HG03575 (cell line): ENCODE results near the gene LRRC72.
"Not testable (repeated sequence)": the region's sequence is repeated elsewhere in the genome, so short reads cannot be mapped to it uniquely, and the experiment has no call there.

Source experiments
- ATAC-seq: cut with Tn5 transposase; IDR thresholded peaks from one replicate; pipeline ENCODE4 v1.9.1; 2021; ENCODE audit not compliant: unreplicated experiment, insufficient number of reproducible peaks, low FRiP score; ENCODE audit errors: extremely low read depth

LRRC72 gene

DNA sequence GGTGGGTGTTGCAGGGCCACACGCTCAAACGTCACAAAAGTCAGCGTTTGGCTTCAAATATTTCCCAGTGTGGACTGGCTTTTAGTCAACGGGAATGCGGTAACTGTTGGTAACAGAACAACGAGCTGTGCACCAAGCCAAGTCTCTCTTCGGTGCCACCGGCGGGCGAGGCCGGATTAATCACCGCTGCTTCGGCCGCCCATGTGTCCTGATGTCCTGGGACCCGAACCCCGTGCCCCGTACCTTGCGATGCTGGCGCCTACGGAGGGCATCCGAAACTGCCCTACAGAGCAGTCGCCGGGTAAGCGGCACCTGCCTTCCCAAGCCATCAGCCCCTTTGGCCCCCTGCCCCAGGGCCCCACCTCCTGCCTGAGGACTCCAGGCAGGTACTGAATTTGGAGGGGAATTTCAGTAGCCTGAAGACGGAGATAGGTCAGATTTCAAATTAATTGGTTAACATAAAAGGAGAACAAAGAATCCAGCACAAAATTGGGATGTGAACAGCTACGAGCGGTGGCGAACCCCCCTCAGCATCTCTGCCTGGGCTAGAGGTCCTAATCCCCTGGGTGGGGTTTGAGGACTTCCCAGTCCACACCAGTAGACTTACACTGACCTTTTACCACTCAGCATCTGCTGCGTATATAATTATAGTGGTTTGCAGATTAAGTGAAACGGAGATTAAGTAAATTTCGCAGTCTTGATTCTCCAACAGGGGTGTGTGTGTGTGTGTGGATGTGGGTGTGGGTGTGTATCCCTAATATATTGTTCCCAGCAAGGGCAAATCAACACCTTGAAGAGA, at the start of gene LRRC72:
Gene LRRC72 (plus strand): TSS at position 84 of the 799 bp plus-strand sequence. CDS start 128 bp downstream, at position 212.
- ATAC-seq = no peak

DNA sequence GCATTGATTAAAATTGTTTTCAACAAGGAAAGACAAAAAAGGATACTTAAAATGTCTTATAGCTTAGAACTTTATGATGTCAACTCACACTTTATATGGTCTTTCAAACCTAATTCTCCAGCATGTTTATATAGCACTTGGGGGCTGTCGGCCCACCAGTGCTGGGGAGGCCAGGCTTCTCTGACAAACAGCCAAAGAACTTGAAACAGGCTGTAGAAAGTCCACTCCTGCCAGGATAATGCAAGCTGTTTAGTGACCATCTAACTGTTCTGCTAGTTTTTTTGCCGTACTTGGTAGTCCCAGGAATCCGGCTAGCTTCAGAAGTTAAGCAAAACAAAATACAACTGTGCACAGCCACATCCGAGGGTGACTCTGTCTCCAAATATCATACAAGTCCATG, 47.5 kb upstream of the LRRC72 start:
- ATAC-seq = no peak

DNA sequence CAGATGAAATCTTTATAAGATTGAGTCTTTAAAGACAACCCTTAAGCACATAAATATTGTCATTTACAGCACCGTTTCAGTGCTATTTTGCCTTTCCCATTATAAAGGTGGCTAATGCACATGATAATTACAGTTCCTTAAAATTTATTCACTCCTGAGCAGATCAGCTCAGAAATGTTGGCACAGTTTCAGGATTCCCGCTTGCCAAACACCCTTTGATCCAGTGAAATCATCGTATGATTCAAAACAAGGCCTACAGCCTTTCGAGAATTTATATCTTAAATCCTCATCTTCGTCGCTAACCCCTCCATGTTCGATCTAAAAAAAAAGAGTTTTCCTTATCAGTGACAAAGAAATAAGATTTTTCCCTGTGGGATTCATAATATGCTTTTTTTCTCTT, 47.0 kb upstream of the LRRC72 start:
- no peak for ATAC-seq

DNA sequence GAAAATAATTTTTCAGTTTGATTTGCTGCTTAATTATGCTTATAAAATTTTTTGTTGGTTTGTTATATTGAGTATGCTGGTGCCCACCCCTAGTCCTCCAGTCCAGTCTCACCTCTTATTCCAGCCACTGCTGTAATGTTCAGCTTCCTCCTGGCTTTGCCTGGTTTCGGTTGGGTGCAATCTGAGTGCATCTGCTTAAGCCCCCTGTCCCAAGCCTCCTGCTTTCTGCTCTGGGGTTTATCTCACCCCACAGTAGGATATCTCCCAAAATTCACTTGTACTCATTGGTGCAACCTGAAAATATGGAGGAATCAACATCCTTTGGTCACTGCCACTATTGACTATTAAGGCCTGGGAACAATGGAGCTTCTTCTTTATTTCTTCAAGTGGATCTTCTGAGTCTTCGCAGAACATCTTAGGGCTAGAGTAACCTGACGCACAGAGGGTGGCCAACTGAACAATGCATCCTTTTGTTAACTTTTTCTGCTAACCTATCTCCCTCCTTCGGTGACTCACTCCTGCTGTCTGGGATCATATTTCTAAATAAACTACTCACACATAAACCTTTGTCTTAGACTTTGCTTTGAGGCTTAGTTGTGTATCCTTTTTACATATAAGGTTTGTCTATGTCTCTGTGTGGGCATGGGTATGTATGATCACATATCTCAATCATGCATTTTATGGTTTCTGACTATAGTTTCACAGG, 42.0 kb upstream of the LRRC72 start:
- no peak for ATAC-seq

DNA sequence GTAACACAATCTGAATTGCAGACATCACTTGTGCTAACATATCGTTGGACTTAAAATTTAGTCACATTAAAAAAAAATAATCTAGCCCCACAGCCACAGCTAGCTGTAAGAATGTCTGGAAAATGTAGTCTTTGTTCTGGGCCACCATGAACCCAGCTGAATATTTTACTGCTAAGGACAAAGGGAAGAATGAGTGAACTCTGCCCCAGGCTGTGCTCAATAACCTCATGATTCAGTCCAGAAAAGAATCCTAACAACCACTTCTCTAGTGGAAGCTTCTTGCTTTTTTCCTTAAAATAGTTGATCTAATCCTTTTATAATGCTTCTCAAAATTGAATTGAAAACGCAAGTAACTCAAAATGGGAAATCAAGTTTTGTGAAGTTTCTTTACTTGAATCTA, 35.5 kb upstream of the LRRC72 start:
- ATAC-seq = no peak

DNA sequence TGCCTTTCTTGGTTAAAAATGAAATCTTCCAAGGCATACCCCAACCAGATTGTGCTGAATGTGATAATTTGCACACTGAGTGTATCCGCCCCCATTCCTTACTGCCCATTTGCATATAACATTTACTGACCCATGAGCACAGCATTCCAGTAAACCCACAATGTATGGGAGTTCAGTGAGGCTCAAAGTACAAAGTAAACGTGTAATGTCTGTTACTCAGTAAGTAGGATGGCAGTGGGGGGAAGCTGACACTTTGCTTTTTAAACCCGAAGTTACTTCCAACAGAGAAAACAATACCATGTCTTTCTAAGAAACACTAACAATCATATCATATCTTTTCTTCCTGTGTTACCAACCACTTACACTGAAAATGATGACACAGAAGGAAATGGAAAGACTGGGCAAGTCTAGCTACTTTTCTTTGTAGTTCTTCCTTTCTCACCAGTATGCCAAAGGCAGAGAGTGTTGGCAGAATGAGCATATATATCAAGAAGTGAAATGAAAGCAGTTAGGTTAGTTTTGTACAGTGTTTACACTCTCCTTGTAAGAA, 34.0 kb upstream of the LRRC72 start:
- no peak for ATAC-seq

DNA sequence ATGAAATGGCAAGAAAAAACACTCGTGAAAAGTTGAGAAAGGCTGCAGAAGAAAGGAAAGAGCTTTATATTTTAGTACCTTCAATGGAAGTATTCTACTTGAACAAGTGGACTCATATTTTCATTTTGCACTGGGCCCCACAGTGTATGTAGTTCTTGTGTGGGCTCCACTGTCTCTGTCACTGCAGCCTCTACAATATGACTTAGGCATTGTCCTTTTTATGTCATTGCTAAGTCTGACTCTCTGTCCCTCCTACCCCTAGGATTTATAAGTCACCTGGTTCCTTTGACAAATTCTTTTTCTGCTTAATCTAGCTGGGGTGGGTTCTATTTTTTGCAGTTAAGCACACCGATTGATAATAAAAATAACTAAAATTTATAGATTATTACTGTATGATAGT, 33.4 kb upstream of the LRRC72 start:
- ATAC-seq = no peak

DNA sequence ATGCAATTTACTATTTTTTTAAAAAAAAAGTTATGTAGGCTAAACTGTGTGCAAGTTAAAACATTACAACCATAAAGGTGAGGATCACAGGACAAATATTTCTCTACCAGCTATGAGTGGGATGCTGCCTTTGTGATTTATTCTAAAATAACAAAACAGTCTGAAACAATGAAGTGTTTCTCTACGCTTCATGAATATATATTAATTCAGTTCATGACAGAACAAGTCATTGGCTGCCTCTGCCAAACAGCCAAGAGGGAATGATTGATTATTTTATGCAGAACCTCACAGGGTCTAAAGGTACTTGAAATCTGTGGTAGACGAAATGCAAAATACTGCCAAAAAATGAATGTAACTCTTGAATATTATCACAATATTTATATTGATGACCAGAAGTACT, 32.1 kb upstream of the LRRC72 start:
- ATAC-seq = no peak

DNA sequence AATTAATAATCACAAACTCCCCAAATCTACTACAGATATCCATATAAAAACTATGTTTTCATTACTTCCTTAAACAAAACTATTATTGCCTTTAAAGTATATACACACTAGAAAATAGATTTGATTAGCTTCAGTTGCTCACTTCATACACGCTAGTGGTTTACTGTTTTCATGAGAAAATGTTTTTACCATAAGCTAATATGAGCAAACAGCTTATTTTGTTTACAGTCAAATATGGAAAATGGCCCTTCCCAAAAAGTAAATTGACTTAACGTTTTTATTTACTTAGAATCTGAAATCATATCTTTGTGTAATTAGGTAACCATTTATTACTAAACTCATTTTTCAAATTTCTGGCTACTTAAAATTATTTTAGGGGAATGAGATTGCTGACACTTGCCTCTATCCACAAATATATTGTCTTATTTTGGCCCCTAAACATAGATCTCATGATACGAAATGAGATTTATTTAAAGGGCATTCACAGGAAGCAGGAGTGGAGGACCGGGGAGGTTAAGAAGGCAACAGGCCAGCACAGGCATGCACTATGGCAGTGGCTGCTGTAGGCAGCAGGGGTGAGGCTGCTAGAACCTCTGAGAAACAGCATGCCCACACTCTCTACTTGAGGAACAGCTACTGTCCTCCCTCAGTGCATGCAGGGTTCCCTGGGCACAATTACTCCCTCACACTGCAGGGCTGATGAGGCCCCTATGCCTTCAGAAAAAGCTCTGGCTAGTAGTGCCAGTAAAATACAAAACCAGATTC, 31.5 kb upstream of the LRRC72 start:
- no peak for ATAC-seq

DNA sequence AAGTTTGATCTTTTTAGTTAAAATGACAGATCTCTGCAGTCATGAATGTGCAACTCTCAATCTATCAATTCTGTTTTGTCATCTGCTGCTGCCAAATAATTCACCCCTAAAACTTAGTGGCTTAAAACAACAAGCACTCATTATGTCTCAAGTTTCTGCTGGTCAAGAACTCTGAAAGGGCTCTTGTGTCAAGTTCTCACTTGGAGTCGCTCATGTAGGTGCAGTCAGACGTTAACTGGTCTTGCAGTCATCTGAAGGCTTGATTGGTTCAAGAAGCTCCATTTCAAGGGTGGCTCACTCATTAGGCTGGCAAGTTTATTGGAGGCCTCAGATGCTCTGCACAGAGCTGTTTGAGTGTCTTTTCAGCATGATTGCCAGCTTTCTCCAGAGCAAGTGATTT, 28.5 kb upstream of the LRRC72 start:
- no peak for ATAC-seq

DNA sequence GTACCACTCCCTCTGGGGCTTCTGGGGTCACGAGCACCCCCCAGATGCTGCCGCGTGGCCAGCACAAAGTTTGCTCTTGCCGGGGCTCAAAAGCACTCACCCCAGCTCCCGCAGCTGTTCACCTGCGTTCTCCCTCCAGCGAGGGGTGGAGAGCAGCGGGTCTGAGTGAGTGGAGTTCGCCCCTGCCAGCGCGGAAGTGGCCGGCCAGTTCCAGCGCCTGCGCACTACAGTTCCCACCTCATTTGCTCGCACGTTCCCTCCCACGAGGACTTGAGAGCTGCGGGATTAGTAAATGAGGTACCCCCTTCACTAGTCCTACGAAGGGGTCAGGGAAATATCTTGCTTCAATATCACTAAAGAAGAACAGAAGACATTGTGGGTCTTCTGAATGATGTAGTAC, 24.3 kb upstream of the LRRC72 start:
- ATAC-seq = no peak

DNA sequence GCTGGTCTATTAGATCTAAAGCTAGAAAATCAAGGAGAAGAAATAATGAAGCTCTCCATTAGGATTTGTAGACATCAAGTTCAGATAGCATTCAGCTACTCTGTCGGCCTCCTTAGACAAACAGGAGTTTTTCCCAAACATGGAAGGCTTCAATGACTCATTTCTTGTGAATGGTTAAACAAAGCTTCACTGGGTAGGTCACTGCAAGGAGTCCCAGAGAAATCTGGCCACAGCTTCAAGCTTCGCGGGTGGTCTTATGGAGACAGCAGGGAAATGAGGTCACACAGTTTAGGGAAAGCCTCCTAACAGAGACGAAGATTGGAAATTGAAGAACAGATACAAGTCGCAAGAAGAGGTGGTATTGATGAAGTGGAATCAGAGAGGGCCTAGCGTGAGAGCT, 22.6 kb upstream of the LRRC72 start:
- ATAC-seq = no peak

DNA sequence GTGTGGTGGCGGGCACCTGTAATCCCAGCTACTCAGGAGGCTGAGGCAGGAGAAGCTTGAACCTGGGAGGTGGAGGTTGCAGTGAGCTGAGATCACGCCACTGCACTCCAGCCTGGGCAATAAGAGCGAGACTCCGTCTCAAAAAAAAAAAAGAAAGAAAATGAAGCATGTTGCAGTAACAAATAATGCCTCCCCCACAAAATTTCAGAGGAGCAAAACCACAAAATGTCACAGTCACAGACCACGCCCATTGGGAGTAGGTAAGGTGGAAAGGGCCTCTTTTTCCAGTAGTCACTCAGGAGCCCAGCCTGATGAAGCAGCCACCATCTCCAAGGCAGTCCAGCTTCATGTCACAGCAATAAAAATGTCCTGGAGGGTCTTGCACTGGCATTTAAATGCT, 20.2 kb upstream of the LRRC72 start:
- ATAC-seq = not testable (repeated sequence)

DNA sequence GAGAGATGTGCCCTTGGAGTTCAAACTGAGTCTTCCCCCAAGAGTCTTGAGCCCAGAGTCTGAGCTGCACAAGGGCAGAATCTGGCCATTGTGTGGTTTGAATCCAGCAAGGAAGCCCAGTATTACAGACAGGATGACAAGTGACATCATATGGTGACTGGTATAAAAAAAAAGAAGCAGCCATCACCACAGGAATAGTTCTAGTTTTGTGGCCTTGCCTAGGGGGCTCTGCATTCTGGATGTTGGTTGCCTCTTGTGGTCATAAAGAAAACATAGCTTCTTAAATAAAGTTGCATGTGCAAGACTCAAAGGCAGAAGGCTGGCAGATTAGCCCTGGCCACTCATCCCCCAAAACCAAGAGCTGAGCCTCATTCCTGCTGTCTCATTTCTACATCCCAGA, 16.8 kb upstream of the LRRC72 start:
- no peak for ATAC-seq

DNA sequence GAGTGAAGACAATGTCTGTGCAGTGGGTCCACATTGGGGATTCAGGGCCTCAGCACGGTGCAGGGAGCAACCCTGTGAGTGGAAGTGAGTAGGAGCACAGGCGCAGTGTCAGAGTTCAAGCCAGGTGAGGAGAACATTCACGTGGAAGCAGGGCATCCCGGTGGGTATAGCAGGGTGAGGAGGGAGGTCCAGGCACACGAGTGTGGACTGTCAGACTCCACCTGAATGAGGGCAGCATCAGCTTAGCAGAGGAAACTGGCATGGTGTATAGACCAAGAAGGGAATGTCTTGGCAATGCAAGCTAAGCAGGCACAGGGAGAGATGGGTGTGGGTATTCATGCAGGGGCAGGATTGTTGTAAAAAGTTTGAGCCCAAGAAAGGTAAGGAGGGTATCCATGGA, 15.3 kb upstream of the LRRC72 start:
- ATAC-seq = no peak

DNA sequence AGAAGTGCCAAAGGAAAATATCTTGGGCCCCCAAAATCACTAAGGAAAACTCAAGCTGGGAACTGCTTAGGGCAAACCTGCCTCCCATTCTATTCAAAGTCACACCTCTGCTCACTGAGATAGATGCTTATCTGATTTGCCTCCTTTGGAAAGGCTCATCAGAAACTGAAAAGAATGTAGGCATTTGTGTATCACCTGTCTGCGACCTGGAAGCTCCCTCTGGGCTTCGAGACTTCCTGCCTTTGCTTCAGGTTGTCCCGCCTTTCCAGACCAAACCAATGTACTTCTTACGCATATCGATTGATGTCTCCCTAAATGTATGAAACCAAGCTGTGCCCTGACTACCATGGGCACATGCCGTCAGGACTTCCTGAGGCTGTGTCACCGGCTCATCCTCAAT, 14.5 kb upstream of the LRRC72 start:
- ATAC-seq = no peak

DNA sequence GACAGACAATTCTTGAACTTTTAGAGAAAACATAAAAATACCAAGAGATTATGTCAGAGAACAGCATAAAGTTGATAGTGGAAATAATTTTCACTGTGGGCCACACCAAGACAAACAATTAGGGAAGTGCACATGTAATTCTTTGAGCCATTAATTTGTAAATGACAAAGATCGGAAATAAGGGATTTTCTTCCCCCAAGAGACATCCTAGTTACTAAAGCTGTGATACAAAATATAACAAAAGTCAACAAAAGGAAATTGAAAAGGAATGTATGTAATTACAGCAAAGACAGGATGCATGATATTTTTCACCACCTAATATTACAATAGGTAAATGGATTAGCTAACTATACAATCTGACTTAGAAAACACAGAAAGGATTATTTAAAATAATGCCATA, 12.4 kb upstream of the LRRC72 start:
- no peak for ATAC-seq

DNA sequence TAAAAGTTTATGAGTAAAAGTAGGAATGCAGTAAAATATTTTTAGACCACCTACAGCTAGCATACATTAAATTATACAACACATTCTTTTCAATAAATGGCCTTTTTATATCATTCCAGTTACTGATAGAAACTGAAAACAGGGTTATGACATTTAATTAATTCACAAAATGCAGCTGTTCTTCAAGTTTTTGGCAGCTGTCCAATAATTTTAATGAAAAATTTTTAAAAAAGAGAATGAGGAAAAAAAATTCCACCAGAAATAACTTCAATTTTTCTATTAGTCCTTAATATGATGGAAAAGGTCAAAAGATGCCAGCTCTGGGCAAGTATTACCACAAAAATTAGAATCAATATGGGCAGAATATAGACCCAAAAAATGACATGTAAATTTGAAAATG, 11.9 kb upstream of the LRRC72 start:
- ATAC-seq = no peak

DNA sequence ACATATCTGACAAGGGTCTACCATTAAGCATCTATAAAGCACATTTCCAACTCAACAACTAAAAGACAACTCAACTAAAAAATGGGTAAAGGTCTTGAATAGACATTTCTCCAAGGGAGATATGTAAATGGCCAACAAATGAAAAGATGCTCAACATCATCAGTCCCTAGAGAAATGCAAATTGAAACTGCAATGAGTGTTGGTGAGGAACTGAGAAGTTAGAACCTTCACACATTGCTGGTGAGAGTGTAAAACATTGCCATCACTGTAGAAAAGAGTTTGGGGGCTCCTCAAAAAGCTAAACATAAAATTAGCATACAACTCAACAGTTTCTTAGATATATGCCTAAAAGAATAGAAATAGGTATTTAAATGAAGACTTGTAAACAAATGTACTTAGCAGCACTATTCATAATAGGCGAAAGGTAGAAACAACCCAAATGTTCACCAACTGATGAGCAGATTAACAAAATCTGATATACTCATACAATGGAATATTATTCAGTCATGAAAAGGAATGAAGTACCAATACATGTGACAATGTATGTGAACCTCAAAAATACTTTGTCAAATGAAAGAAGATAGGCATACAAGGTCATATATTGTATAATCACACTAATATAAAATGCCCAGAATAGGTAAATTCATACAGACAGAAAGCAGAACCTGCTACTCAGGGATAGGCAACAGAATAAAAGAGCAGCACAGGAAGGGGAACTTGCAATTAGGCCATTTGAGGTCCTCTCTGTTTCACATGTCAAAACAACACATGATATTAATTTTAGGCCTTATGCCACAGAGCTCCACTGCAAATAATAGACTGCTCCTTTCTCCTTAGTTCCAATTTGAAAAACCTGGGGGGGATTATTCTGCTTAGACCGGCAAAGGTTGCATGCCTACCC, 10.6 kb upstream of the LRRC72 start:
- ATAC-seq = no peak
